HAP-1 (cell line): ENCODE results near the gene TRIM22.
"Not testable (repeated sequence)": the region's sequence is repeated elsewhere in the genome, so short reads cannot be mapped to it uniquely, and the experiment has no call there.

Experiments
- DNase-seq, 2 experiments: peaks; one replicate each; pipeline ENCODE4 v3.0.0-alpha.2; 2016 to 2020; ENCODE audit warnings: low spot score in 2 of 2
- H3K27me3 ChIP-seq: fragments of 250-450 bp; sonication (Bioruptor Pico); 2 replicates; pipeline ENCODE4 v1.5.1; 2020; ENCODE audit warnings: low read depth, mild to moderate bottlenecking, moderate library complexity
- H3K36me3 ChIP-seq: fragments of 250-450 bp; sonication (Bioruptor Pico); replicated peaks from 2 replicates; pipeline ENCODE4 v1.5.1; 2020; ENCODE audit warnings: mild to moderate bottlenecking
- H3K4me1 ChIP-seq: fragments of 250-450 bp; sonication (Bioruptor Pico); 2 replicates; pipeline ENCODE4 v1.5.1; 2020; ENCODE audit warnings: mild to moderate bottlenecking
- H3K4me3 ChIP-seq: fragments of 250-450 bp; sonication (Bioruptor Pico); 2 replicates; pipeline ENCODE4 v1.5.1; 2020; ENCODE audit warnings: mild to moderate bottlenecking, moderate library complexity
- H3K9me3 ChIP-seq: fragments of 250-450 bp; sonication (Bioruptor Pico); 2 replicates; pipeline ENCODE4 v1.5.1; 2020; ENCODE audit warnings: mild to moderate bottlenecking, moderate library complexity
- in situ Hi-C: fragments of 300-500 bp; cut with MboI; formaldehyde crosslinking; loops from 3 replicates; pipeline ENCODE4 v1.14.3; 2020; ENCODE audit warnings: low sequenced_read_pairs, inconsistent platforms, mixed read lengths

TRIM22 gene

GRCh38 chr11:5682890-5683441 is 6.6 kb upstream of the TRIM22 start:
- H3K9me3 ChIP-seq, H3K27me3 ChIP-seq, H3K4me3 ChIP-seq, DNase-seq, in situ Hi-C loops: not testable (repeated sequence)
- peaks cover 13% of the 10 kb centered on the region for H3K36me3 ChIP-seq
- peaks cover 10% of the 10 kb centered on the region for H3K4me1 ChIP-seq

GRCh38 chr11:5683620-5684019 is 6.0 kb upstream of the TRIM22 start:
- in situ Hi-C loops, H3K27me3 ChIP-seq, H3K9me3 ChIP-seq, H3K36me3 ChIP-seq, H3K4me3 ChIP-seq: not testable (repeated sequence)
- DNase-seq, result peak in 1 of 2 experiments; percentile 21
- peaks cover 10% of the 10 kb centered on the region for H3K4me1 ChIP-seq

GRCh38 chr11:5684036-5684645 is 5.4 kb upstream of the TRIM22 start:
- Histone ChIP-seq H3K36me3 (peaks cover 2% of the 10 kb centered on the region), H3K9me3 (no peaks in the 10 kb centered on the region), H3K27me3 (no peaks in the 10 kb centered on the region), H3K4me3 (peak overlapping the region; percentile 42), H3K4me1 (peaks cover 15% of the 10 kb centered on the region)
- DNase-seq, result no peak
- in situ Hi-C loops, result no loop called here

GRCh38 chr11:5684646-5685362 is 4.8 kb upstream of the TRIM22 start, which contains the start of gene TRIM5:
TRIM5 (minus strand) TSS chr11:5685074; CDS start chr11:5680177, 4,897 bp downstream.
- peaks cover 18% of the 10 kb centered on the region for H3K4me1 ChIP-seq
- DNase-seq, result peak; percentile 86 to 88
- in situ Hi-C loops, result no loop called here
- no peaks in the 10 kb centered on the region for H3K36me3 ChIP-seq
- H3K9me3 ChIP-seq, result no peaks in the 10 kb centered on the region
- H3K27me3 ChIP-seq, result no peaks in the 10 kb centered on the region
- peak within 1 kb of the TSS; percentile 42 for H3K4me3 ChIP-seq

- in situ Hi-C loops, result no loop called here
- Histone ChIP-seq H3K4me3 (no peak overlapping the region), H3K36me3 (no peaks in the 10 kb centered on the region), H3K9me3 (no peaks in the 10 kb centered on the region), H3K4me1 (peaks cover 29% of the 10 kb centered on the region), H3K27me3 (no peaks in the 10 kb centered on the region)
- DNase-seq, result no peak
Observed at GRCh38 chr11:5686426-5686825, 3.2 kb upstream of the TRIM22 start.

- Histone ChIP-seq H3K4me3 (no peak overlapping the region), H3K9me3 (no peaks in the 10 kb centered on the region), H3K4me1 (peaks cover 36% of the 10 kb centered on the region), H3K36me3 (no peaks in the 10 kb centered on the region), H3K27me3 (no peaks in the 10 kb centered on the region)
- no peak for DNase-seq
- in situ Hi-C loops, result no loop called here
Observed at GRCh38 chr11:5688482-5688881, 1.1 kb upstream of the TRIM22 start.

- DNase-seq, result peak; percentile 52 to 55
- no peaks in the 10 kb centered on the region for H3K36me3 ChIP-seq
- H3K9me3 ChIP-seq, result no peaks in the 10 kb centered on the region
- in situ Hi-C loops, result loop anchor here (10.0 kb wide), 1 partner anchor 85 kb away; no protein-coding TSS in a partner anchor
- no peaks in the 10 kb centered on the region for H3K27me3 ChIP-seq
- peak overlapping the region; percentile 29 for H3K4me3 ChIP-seq
- peaks cover 28% of the 10 kb centered on the region for H3K4me1 ChIP-seq
Observed at GRCh38 chr11:5690216-5690615, 626 bp downstream of the TRIM22 start.

- Histone ChIP-seq H3K9me3 (no peaks in the 10 kb centered on the region), H3K27me3 (no peaks in the 10 kb centered on the region), H3K36me3 (no peaks in the 10 kb centered on the region), H3K4me3 (peak overlapping the region; percentile 29), H3K4me1 (peaks cover 26% of the 10 kb centered on the region)
- in situ Hi-C loops, result loop anchor here (10.0 kb wide), 1 partner anchor 86 kb away; no protein-coding TSS in a partner anchor
- DNase-seq, result peak in 1 of 2 experiments; percentile 15
Observed at GRCh38 chr11:5690736-5691135, 1.1 kb downstream of the TRIM22 start.

GRCh38 chr11:5691238-5691963 is 1.8 kb downstream of the TRIM22 start:
- not testable (repeated sequence) for H3K9me3 ChIP-seq, H3K27me3 ChIP-seq, DNase-seq, H3K36me3 ChIP-seq
- peaks cover 26% of the 10 kb centered on the region for H3K4me1 ChIP-seq
- H3K4me3 ChIP-seq, result peak overlapping the region; percentile 29
- in situ Hi-C loops, result loop anchor here (10.0 kb wide), 1 partner anchor 87 kb away; no protein-coding TSS in a partner anchor

GRCh38 chr11:5691964-5692361 is 2.4 kb downstream of the TRIM22 start:
- no peaks in the 10 kb centered on the region for H3K9me3 ChIP-seq
- DNase-seq, result no peak
- H3K4me1 ChIP-seq, result peaks cover 26% of the 10 kb centered on the region
- H3K27me3 ChIP-seq, result no peaks in the 10 kb centered on the region
- H3K36me3 ChIP-seq, result peaks cover 8% of the 10 kb centered on the region
- peak overlapping the region; percentile 29 for H3K4me3 ChIP-seq
- in situ Hi-C loops, result loop anchor here (10.0 kb wide), 1 partner anchor 87 kb away; no protein-coding TSS in a partner anchor

GRCh38 chr11:5694642-5695041 is 5.1 kb downstream of the TRIM22 start:
- Histone ChIP-seq H3K27me3 (no peaks in the 10 kb centered on the region), H3K4me3 (no peak overlapping the region), H3K4me1 (peaks cover 19% of the 10 kb centered on the region), H3K36me3 (peaks cover 15% of the 10 kb centered on the region), H3K9me3 (no peaks in the 10 kb centered on the region)
- in situ Hi-C loops, result loop anchor here (10.0 kb wide), 1 partner anchor 90 kb away; no protein-coding TSS in a partner anchor
- DNase-seq, result no peak

GRCh38 chr11:5695580-5695979 is 6.0 kb downstream of the TRIM22 start:
- H3K27me3 ChIP-seq, result no peaks in the 10 kb centered on the region
- DNase-seq, result no peak

GRCh38 chr11:5696210-5696609 is 6.6 kb downstream of the TRIM22 start:
- in situ Hi-C loops, result loop anchor here (10.0 kb wide), 1 partner anchor 91 kb away; no protein-coding TSS in a partner anchor

More at GRCh38 chr11:5695580-5695979, 6.0 kb downstream of the TRIM22 start:
- in situ Hi-C loops, result loop anchor here (10.0 kb wide), 1 partner anchor 91 kb away; no protein-coding TSS in a partner anchor
- Histone ChIP-seq H3K4me1 (peaks cover 12% of the 10 kb centered on the region), H3K9me3 (no peaks in the 10 kb centered on the region), H3K4me3 (no peak overlapping the region), H3K36me3 (peaks cover 15% of the 10 kb centered on the region)

More at GRCh38 chr11:5696210-5696609, 6.6 kb downstream of the TRIM22 start:
- DNase-seq, result no peak
- Histone ChIP-seq H3K36me3 (peaks cover 19% of the 10 kb centered on the region), H3K4me3 (no peak overlapping the region), H3K27me3 (no peaks in the 10 kb centered on the region), H3K9me3 (no peaks in the 10 kb centered on the region), H3K4me1 (peaks cover 7% of the 10 kb centered on the region)
